Stimulated activated CD8-positive, alpha-beta memory T cell treated with anti-CD3 and anti-CD28 coated beads, Interleukin-7, amount 100 ng/mL, for 1 hour (primary cell): ENCODE results near the gene CCDC39.
"Not testable (repeated sequence)": the region's sequence is repeated elsewhere in the genome, so short reads cannot be mapped to it uniquely, and the experiment has no call there.

ENCODE experiments used
- DNase-seq, 2 donors: peaks; one replicate each; pipeline ENCODE4 v3.0.0-alpha.2; 2020; ENCODE audit warnings: low read depth in 2 of 2

The CCDC39 gene

DNA sequence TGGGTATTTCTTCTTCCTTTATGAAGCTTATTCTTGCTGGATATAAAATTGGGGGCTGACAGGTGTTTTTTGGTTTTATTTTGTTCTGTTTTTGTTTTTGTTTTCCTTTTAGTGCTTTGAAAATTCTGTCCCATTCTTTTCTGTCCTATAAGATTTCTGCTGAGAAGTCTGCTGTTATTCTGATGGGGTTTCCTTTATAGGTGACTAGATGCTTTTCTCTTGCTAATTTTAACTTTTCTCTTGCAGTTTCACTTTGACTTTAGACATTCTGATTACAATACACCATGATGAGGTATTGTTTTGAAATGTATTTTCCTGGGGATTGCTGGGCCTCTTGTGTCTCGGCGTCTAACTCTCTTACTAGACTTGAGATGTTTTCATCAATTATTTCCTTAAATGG, 54.6 kb downstream of the CCDC39 start:
- no peak for DNase-seq

DNA sequence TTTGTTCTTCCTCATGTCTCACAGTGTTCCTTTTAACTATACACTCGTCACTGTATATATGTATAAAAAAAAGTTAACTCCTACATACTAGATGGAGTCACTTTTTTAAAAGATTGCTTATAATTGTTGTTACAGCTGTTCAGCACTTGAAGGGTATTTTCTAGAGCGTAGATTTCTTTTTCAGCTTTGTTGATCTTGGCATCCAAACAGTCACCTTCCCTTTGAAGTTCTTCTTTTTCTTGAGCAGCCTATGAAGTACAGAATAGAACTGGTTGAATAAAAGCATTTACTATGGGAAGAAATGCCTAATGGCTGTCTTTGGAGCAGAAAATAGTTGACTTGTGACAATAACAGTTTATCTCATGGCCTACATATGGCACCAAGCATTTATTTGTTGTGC, 59.6 kb downstream of the CCDC39 start:
- no peak for DNase-seq

DNA sequence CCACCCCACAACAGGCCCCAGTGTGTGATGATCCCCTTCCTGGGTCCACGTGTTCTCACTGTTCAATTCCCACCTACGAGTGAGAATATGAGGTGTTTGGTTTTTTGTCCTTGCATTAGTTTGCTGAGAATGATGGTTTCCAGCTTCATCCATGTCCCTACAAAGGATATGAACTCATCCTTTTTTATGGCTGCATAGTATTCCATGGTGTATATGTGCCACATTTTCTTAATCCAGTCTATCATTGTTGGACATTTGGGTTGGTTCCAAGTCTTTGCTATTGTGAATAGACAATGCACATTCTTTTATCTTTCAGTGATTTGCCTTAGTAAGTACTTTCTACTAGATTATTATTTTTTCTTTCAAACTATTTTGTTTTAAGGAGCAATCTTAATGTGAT, 60.7 kb downstream of the CCDC39 start:
- not testable (repeated sequence) for DNase-seq

DNA sequence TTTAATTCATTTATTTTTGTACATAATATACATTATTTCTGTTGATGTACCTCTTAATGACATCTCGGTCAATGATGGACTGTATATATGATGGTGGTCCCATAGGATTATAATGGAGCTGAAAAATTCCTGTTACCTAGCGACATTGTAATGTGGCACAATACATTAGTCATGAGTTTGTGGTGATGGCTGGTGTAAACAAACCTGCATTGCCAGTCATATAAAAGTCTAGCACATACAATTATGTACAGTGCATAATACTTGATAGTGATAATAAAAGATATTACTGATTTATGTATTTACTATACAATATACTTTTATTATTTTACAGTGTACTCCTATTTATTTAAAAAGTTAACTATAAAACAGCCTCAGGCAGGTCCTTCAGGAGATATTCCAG, 62.2 kb downstream of the CCDC39 start:
- no peak for DNase-seq

DNA sequence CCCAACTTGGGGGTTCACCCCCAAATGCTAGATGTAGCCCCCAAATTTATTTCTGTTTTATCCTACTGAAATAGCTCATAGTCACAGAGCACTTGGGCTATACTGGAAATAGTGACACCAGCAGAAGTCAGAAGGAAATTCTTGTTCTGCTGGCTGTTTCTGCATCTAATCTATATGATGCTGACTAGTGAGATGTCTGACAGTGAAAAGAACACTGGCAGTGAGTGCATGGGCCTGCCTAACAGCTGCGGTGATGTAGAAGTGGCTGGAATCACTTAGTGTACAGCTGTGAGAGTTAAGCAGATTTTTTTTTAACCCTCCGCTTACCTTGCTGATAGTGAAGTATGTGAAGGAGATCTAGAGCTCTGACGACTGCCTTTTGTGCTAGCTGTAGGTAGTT, 63.3 kb downstream of the CCDC39 start:
- DNase-seq: no peak

DNA sequence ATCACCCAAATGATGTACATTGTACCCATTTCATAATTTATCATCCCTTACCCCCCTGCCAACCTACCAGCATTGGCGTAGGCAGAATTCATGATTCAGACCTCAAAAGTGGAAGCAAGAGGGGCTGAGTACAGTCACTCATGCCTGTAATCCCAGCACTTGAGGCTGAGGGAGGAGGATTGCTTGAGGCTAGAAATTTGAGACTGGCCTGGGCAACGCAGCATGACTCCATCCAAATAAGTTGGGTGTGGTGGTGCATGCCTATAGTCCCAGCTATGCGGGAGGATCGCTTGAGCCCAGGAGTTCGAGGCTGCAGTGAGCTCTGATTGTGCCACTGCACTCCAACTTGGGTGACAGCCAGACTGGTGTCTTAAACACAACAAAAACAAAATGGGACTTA, 66.9 kb downstream of the CCDC39 start:
- no peak for DNase-seq

DNA sequence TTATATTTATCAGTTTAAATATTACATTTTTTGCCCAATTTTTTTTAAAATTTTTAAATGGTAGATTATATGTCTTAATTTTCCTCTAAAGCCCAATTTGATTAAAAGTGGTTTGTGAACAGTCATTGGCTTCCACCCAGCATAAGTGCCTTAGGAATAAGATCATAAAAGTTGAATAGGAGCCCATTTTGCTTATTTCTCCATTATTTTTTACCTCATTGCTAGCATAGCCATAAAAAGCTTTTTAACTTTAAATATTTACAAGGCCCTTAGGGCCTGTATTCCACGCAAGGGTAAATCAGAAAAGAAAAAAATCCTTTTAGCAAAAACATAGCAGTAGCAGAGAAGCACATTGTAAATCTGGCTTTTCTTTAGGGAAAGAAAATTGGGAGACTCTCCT, 68.3 kb downstream of the CCDC39 start:
- no peak for DNase-seq

DNA sequence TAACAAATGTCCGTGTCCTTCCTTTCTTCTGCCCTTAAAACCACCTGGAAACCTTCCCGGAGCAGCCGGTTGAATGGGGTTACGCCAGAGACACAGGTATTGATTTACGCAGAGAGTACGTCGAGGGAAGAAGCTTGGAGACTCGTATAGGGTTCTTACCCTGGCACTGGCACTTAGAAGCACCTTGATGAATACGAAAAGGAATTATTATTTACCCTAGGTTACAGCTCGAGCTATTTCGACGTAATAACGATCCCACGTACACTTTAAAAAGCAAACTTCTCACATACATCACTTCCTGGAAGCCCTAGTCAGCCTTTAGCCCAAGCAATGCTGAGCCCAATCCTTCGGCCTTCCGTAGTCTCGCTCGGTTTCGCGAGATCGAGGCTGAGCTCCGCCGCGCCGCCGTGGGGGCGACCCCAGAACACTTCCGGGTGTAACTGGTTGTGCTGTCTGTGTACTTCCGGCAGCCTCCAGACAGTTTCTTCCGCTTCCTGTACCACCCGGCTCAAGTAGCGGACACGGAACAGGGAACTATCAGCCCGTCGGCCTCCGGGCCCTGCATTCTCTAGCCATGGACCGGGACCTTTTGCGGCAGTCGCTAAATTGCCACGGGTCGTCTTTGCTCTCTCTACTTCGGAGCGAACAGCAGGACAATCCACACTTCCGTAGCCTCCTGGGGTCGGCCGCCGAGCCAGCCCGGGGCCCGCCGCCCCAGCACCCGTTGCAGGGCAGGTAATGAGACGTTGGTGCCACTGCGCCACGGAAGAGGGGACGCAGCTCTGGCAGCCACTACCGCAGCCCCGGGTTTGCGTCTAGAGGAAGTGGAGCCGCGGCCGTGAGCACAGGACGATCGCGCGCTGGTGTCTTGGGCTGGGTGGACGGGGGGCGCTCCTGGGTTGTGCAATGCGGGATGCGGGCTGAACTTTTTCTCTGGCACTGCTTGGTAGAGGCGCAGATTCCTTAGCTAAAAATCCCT, 77.3 kb downstream of the CCDC39 start, which contains the start of gene TTC14:
Gene TTC14, plus strand, starts transcription at position 476 of the 979 bp plus-strand sequence. Its CDS starts 99 bp downstream, at position 575.
- DNase-seq: peak; percentile 81 to 84

DNA sequence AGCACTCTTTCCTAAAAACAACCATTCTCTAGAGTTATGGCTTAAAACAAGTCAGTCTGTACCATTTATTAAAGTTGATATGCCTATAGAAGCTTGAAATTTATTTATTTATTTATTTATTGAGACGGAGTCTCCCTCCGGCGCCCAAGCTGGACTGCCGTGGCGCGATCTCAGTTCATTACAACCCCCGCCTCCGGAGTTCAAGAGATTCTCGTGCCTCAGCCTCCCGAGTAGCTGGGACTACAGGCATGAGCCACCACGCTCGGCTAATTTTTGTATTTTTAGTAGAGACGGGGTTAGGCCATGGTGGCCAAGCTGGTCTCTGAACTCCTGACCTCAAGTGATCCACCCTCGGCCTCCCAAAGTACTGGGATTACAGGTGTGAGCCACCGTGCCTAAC, 78.8 kb downstream of the CCDC39 start:
- no peak for DNase-seq

DNA sequence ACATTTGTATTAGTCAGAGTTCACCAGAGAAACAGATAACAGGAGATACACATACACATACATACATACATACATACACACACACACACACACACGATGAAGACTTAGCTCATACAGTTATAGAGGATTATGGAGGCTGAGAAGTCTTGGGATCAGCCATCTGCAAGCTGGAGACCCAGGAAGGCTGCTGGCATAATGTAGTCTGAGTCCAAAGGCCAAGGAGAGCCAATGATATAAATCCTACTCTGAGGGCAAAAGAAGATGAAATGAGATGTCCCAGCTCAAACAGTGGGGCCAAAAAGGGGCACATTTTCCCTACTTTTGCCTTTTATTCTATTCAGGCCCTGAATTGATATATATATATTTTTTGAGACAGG, 83.7 kb downstream of the CCDC39 start:
- no peak for DNase-seq

DNA sequence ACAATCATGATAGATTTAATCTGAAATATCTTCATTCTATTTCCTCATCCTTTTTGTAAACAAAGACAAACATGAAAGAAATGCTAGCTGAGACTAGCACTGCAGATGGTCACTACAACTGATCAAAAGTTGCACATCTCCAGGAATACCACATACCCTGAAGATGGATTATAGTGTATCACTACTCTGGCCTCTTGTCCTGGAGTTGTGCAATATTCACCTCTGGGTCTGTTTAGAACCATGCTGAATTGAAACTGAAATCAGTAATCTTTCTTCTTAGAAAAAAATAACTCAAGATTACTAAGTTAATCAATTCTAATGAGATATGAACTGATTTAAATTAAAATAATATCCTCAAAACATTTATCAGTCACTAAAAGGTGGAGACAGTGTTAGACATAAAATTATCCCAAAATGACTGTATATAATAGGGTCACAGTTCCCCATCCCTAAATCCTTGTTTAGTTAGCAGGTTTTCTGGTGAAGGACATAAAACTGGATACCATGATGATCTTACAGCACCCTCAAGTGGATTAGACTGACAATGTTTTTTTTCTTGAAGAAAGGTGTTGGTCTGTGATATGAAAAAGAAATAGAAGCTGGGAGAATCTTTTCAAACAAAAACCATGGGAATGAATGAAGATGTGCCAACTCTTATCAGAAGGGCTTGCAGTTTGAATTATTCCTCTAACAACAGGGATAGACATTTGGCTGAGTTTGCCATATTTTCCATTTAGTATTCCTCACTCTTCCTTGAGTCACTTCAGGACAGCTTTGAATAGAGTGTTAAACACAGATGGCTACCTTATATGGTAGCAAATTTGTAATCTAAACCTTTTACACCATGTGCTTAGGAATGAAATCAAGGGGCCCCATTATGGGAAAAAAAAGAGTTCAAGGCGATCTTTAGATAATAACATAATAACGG, 84.4 kb downstream of the CCDC39 start:
- no peak for DNase-seq

DNA sequence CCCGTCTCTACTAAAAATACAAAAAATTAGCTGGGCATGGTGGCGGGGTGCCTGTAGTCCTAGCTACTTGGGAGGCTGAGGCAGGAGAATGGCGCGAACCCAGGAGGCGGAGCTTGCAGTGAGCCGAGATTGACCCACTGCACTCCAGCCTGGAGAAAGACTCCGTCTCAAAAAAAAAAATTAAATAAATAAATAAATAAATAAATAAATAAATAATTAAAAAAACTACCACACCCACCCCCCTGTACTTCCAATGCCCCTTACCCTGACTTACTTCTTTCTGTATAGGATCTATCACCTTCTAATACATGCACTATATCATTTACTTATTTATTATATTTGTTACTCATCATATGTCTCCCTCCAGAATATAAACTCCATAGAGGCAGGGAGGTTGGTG, 85.7 kb downstream of the CCDC39 start:
- DNase-seq: not testable (repeated sequence)

DNA sequence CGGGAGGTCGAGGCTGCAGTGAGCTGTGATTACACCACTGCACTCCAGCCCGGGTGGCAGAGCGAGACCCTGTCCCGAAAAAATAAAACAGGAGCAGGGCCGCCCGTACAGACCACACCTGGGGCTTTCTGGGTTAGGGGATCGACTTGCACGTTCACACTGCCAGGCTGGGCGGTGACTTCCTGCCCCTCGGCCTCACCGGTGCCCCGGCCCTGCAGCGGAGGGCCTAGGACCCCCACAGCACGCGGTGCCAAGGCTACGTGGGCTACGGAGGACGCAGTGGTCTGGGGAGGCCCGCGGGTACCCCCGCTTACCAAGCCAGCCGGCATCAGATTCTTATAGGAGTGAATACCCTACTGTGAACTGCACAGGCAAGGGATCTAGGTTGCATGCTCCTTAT, 88.9 kb downstream of the CCDC39 start:
- DNase-seq: no peak

DNA sequence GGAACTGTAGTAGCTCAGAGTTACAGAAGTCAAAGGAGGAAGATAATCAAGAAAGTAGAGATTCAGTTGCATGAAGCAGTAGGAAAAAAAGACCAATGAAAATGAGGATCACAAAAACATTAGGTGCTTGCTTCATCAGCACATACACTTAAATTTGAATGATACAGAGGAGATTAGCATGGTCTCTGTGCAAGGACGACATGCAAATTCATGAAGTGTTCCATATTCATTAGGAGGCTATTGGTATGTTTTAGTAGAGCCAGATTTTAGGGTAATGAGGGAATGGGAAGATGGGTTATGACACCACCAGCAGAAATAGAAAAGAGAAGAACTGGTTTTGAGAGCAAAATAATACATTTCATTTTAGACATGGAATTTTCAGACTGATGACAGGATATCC, 98.4 kb downstream of the CCDC39 start:
- no peak for DNase-seq

DNA sequence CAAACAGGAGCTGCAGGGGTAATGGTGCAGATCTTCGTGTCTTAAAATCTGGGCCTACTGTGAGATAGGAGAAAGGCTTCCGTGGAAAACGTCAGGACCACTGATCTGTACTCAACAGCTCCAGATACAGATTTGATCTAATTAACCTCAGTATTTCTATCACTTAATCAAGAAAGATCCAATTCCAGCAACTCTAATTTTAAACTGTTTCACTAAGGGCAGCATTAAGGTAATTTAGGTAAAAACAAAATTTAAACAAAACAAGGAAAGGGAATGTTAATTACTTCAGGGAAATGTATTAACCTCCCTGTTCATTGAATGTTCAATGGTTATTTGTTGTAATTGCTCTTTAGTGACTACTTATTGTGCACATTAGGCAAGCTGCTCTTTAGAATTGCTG, 103.7 kb downstream of the CCDC39 start:
- DNase-seq: no peak

DNA sequence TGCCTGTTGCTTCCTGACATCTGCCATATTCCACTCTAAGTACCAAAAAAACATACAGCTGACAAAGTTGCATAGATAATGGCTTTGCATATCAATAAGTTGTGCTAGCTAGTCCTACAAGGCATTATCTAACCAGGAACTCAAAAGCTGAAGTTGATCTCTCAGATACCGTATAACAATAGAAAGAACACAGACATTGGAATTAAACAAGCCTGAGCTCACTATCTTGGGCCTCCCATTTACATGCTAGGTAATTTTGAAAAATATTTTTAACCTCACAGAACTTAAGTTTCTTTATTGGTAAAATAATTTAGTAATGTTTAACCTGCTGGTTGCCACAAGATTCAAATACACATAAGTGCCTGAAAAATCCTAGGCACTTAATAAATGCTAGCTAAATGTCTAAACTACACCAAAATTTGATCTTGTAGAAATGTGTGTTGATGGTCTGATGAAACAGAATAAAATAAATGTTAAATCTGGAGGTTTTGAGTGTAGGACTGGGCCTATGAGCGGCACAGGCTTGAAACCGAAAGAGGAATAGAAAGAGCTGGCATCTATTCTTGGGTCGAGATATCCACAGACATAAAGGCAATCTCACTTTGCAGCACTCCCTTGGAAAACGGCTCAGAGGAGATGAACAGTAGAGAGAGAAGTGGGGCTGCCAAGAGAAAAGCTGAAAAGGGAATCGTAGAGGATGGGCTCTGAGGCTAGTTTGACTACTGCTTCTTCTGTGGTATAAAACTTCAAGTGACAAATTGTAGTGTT, 107.3 kb downstream of the CCDC39 start:
- no peak for DNase-seq

DNA sequence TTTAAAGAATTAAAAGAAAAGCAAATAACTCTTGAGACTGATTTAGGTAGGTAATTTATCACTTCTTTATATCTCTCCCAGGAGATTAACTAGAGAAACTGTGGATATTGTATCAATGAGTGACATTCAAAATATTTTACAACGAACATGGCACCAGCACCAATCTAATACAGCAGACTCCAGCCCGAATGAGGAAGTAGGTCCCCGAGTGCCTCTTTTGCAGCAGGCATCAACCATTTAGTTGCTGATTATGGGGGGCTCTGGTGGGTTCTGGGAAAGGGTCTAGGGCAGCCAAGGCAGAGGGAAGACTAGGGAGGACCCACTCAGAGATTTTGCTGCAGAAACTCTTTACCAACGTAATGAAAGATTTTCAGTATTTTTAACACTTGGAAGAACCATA, 109.1 kb downstream of the CCDC39 start:
- DNase-seq: no peak

DNA sequence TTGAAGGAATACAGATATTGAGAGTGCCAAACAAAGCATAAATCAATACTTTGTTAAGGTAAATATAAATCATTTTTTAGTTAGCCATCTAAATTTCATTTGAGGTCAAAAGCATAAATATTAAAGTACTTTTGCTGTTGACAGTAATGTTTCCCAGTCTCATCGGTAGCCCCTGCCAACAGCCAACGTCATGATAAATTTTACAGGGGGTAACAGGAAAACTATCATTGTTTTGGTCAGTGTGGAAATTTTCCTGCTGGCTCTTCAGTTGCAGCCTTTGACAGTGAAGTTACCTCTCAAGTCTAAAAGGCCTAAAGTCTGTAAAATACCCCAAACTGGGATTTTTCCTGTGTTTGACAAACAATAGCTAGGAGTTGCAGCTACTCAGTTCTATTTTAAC, 114.6 kb downstream of the CCDC39 start:
- DNase-seq: no peak
